Parathyroid adenoma (tissue), 2 donors: ENCODE data around the gene PADI2.
A peak's percentile ranks its signal among the peaks of the same experiment; 100 is the strongest.

Experiments used
- H2AFZ ChIP-seq: fragments of 300-600 bp; sonication (generic); one replicate; pipeline ENCODE4 v1.7.0; 2017; ENCODE audit warnings: antibody characterized with exemption, mild to moderate bottlenecking
- H3K27ac ChIP-seq: fragments of 300-600 bp; sonication (generic); one replicate; pipeline ENCODE4 v1.7.0; 2017
- H3K27me3 ChIP-seq: fragments of 300-600 bp; sonication (generic); one replicate; pipeline ENCODE4 v1.7.0; 2017; ENCODE audit warnings: low read length; ENCODE audit not compliant: control insufficient read depth, insufficient read depth
- H3K36me3 ChIP-seq: fragments of 300-600 bp; sonication (generic); one replicate; pipeline ENCODE4 v1.7.0; 2017; ENCODE audit warnings: low read length; ENCODE audit not compliant: control insufficient read depth, insufficient read depth
- H3K4me1 ChIP-seq: fragments of 300-600 bp; sonication (generic); one replicate; pipeline ENCODE4 v1.7.0; 2017; ENCODE audit warnings: control low read depth
- H3K4me2 ChIP-seq: fragments of 300-600 bp; sonication (generic); one replicate; pipeline ENCODE4 v1.7.0; 2017; ENCODE audit warnings: low read length
- H3K4me3 ChIP-seq: fragments of 300-600 bp; sonication (generic); one replicate; pipeline ENCODE4 v1.7.0; 2017; ENCODE audit warnings: low read depth, low read length
- H3K79me2 ChIP-seq: fragments of 300-600 bp; sonication (generic); one replicate; pipeline ENCODE4 v1.7.0; 2017; ENCODE audit warnings: control low read depth
- H3K9ac ChIP-seq: fragments of 300-600 bp; sonication (generic); one replicate; pipeline ENCODE4 v1.7.0; 2017; ENCODE audit warnings: mild to moderate bottlenecking
- H3K9me3 ChIP-seq: fragments of 300-600 bp; sonication (generic); one replicate; pipeline ENCODE4 v1.7.0; 2017; ENCODE audit warnings: low read length; ENCODE audit not compliant: control insufficient read depth
- CTCF ChIP-seq: fragments of 300-600 bp; sonication (generic); IDR thresholded peaks from one replicate; pipeline ENCODE4 v1.7.0; 2017; ENCODE audit warnings: antibody characterized with exemption, mild to moderate bottlenecking
- donor health status: primary hyperparathyroidism.

PADI2 gene

GRCh38 chr1:17053685-17054410 is 65.4 kb downstream of the PADI2 start, which contains the start of gene SDHB:
Gene SDHB, minus strand, starts transcription at chr1:17054032. Its CDS starts 13 bp downstream, at chr1:17054019.
- Histone ChIP-seq H3K4me2 (peak within 1 kb of the TSS; percentile 83), H3K4me3 (peak within 1 kb of the TSS; percentile 69), H3K9ac (no peak within 1 kb of the TSS), H3K4me1 (no peaks in the 10 kb centered on the region), H3K79me2 (peaks cover 20% of the 10 kb centered on the region), H3K9me3 (no peaks in the 10 kb centered on the region), H3K27me3 (no peaks in the 10 kb centered on the region), H2AFZ (peak within 1 kb of the TSS; percentile 83), H3K36me3 (no peaks in the 10 kb centered on the region), H3K27ac (peak within 1 kb of the TSS; percentile 51)
- TF ChIP-seq CTCF = no peak

- Histone ChIP-seq H3K27me3 (no peaks in the 10 kb centered on the region), H3K4me1 (no peaks in the 10 kb centered on the region), H3K79me2 (peaks cover 22% of the 10 kb centered on the region), H3K4me2 (peak overlapping the region; percentile 83), H3K4me3 (peak overlapping the region; percentile 69), H3K36me3 (no peaks in the 10 kb centered on the region), H3K9me3 (no peaks in the 10 kb centered on the region), H2AFZ (peak overlapping the region; percentile 83), H3K9ac (no peak overlapping the region), H3K27ac (peak overlapping the region; percentile 51)
- no peak for TF ChIP-seq CTCF
These were observed 66.1 kb downstream of the PADI2 start for GRCh38 chr1:17053086-17053684.

DNA sequence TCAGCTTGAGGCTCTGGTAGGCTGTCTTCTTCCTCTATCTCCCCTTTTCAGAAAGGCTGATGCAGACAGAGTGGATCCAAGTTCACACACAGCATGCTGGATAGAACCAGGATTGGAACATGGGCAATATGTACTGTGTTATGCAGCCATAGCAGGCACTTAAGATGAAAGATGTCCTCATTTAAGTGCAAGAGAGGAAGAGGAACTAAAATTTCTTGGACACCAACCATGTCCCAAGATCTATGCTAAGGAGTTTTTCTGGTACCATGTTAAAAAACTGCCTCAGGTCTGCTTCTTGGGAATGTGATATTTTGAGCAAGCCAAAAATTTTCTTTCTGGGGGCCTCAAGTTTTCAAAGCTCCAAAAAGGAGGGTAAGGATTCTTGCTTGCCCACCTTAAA is 66.6 kb downstream of the PADI2 start:
- no peak overlapping the region for H2AFZ ChIP-seq
- H3K4me3 ChIP-seq = peak overlapping the region; percentile 69
- TF ChIP-seq CTCF = no peak
- no peaks in the 10 kb centered on the region for H3K4me1 ChIP-seq
- H3K79me2 ChIP-seq = peaks cover 22% of the 10 kb centered on the region
- H3K27me3 ChIP-seq = no peaks in the 10 kb centered on the region
- H3K9ac ChIP-seq = no peak overlapping the region
- no peak overlapping the region for H3K27ac ChIP-seq
- no peaks in the 10 kb centered on the region for H3K9me3 ChIP-seq
- no peaks in the 10 kb centered on the region for H3K36me3 ChIP-seq
- H3K4me2 ChIP-seq = peak overlapping the region; percentile 83

GRCh38 chr1:17052038-17052437 is 67.2 kb downstream of the PADI2 start:
- no peaks in the 10 kb centered on the region for H3K36me3 ChIP-seq
- H3K4me3 ChIP-seq = no peak overlapping the region
- H3K79me2 ChIP-seq = peaks cover 22% of the 10 kb centered on the region
- H3K4me2 ChIP-seq = no peak overlapping the region
- H3K27me3 ChIP-seq = no peaks in the 10 kb centered on the region
- TF ChIP-seq CTCF = no peak
- H2AFZ ChIP-seq = no peak overlapping the region
- no peak overlapping the region for H3K9ac ChIP-seq
- no peaks in the 10 kb centered on the region for H3K4me1 ChIP-seq
- no peak overlapping the region for H3K27ac ChIP-seq
- H3K9me3 ChIP-seq = no peaks in the 10 kb centered on the region
